GM21723 (cell line): ENCODE measurements around the gene BCAT1.
"Not testable (repeated sequence)": the region's sequence is repeated elsewhere in the genome, so short reads cannot be mapped to it uniquely, and the experiment has no call there.

Source experiments
- ATAC-seq: cut with Tn5 transposase; IDR thresholded peaks from one replicate; pipeline ENCODE4 v1.9.1; 2021; ENCODE audit warnings: mild to moderate bottlenecking, moderate library complexity; ENCODE audit not compliant: unreplicated experiment

The BCAT1 gene

GRCh38 chr12:24901576-24902461 lies 47.1 kb downstream of the BCAT1 start:
- ATAC-seq = no peak

GRCh38 chr12:24900196-24900595 lies 48.7 kb downstream of the BCAT1 start:
- no peak for ATAC-seq

GRCh38 chr12:24899503-24900075 lies 49.3 kb downstream of the BCAT1 start:
- ATAC-seq = no peak

GRCh38 chr12:24898606-24899005 lies 50.3 kb downstream of the BCAT1 start:
- no peak for ATAC-seq

GRCh38 chr12:24898185-24898584 lies 50.7 kb downstream of the BCAT1 start:
- ATAC-seq = no peak

- ATAC-seq = no peak
Measured at GRCh38 chr12:24896171-24896570, 52.7 kb downstream of the BCAT1 start.

GRCh38 chr12:24895612-24896011 lies 53.3 kb downstream of the BCAT1 start:
- ATAC-seq = no peak

GRCh38 chr12:24894879-24895278 lies 54.0 kb downstream of the BCAT1 start:
- no peak for ATAC-seq

- no peak for ATAC-seq
Measured at GRCh38 chr12:24890048-24890803, 58.7 kb downstream of the BCAT1 start.

GRCh38 chr12:24889411-24889810 lies 59.5 kb downstream of the BCAT1 start:
- no peak for ATAC-seq

GRCh38 chr12:24888813-24889212 lies 60.1 kb downstream of the BCAT1 start:
- no peak for ATAC-seq

GRCh38 chr12:24884911-24885310 lies 64.0 kb downstream of the BCAT1 start:
- no peak for ATAC-seq

GRCh38 chr12:24881724-24882371 lies 67.1 kb downstream of the BCAT1 start:
- ATAC-seq = no peak

GRCh38 chr12:24881227-24881626 lies 67.7 kb downstream of the BCAT1 start:
- ATAC-seq = no peak

GRCh38 chr12:24880732-24881131 lies 68.2 kb downstream of the BCAT1 start:
- ATAC-seq = no peak

- ATAC-seq = no peak
Measured at GRCh38 chr12:24879644-24880043, 69.3 kb downstream of the BCAT1 start.

- no peak for ATAC-seq
Measured at GRCh38 chr12:24875014-24875413, 73.9 kb downstream of the BCAT1 start.

- no peak for ATAC-seq
Measured at GRCh38 chr12:24872211-24872610, 76.7 kb downstream of the BCAT1 start.

- ATAC-seq = not testable (repeated sequence)
Measured at GRCh38 chr12:24866139-24866538, 82.8 kb downstream of the BCAT1 start.

- peak; percentile 50 for ATAC-seq
Measured at GRCh38 chr12:24864796-24865125, 84.1 kb downstream of the BCAT1 start.
